ENCODE results near the gene MELTF. TPM values are rescaled to one million over a fixed set of nuclear protein-coding genes. Genes with fewer than 3 reads are reported as not detected.
A peak's percentile ranks its signal among the peaks of the same experiment; 100 is the strongest.

The MELTF gene
- total and polyA plus RNA-seq, 9 of the 15 experiments (the other 6 are each of a cell fraction or from before 2014, with no cell fraction given): 0.35 to 10.5 (median 4.5) TPM

DNA sequence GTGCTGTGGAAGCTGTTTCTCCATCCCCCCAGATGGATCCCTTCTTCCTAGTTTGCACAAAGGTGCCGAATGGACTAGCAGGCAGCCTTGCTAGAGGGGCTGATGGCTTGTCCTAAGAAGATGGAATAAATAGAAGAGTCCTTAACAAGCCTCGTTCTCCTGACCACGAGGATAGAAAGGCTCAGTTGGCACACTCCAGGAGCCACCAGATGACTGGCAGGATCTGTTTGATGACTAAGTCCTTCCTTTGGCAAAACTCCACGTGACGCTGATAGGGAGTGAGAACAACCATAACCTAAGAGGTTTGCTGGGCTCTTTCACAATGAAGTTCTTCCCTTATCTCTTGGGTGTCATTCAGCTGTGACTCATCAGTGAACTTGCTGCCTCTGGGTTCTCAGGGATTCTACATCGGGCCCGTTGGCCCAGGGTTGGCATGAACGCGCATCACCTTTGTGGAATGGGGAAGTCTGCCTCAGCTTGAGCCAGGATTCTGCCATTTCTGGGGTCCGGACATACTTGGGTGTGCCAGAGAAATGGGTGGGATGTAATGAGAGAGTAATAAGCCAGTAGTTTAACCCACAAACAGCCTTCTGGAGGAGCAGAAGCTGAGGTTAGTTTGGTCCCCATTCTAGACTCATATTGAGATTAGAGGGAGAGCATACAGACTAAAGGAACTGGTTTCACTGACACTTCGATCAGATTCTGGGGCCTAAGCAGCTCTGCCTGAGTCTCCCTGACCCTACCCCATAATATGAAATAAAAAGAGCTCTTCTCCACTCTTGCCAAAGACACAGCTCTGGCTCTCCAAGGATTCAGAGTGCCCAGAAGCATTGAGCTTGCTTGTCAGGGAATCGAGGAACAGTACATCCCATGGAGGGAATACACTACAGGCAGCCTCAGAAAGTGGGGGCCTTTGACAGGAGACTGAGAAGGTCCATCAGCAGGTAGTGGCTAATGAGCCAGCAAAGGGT is 2.0 kb upstream of the MELTF start:
- in situ Hi-C loops (cut with MboI): no loop called here
- no peak overlapping the region for H3K4me3 ChIP-seq
- H3K9ac ChIP-seq (ENCODE audit: insufficient read depth in 1 of 2, low read depth in 2 of 2, low read length in 2 of 2): peak overlapping the region; percentile 32 to 52; a peak in 2 of 4 replicates
- BruUV-seq (replicated peaks): no TSS peak
- no peaks in the 10 kb centered on the region for H4K20me1 ChIP-seq (replicated peaks; ENCODE audit: control insufficient read depth, insufficient read depth, low read length)
- no peaks in the 10 kb centered on the region for H3K9me3 ChIP-seq (replicated peaks; ENCODE audit: control insufficient read depth, insufficient read depth, low read depth, low read length)
- H3K4me2 ChIP-seq (ENCODE audit: insufficient read depth, low read length): peak overlapping the region; percentile 78
- ChIA-PET CTCF (ENCODE audit: low intra/inter-chr PET ratio) (no interaction called here), POLR2A (interaction anchor here (0.5 to 1.3 kb wide), 11 partner anchors 8 to 447 kb away, joined by 3 to 5 read pairs (median 3); no protein-coding TSS in a partner anchor)
- FAIRE-seq (peak; percentile 98), DNase-seq (ENCODE audit: extremely low read depth in 1 of 4, low spot score in 3 of 4) (peak; percentile 66 to 93 (median 80)), ATAC-seq (peak; percentile 74)
- peaks cover 25 to 52% of the 10 kb centered on the region in 2 experiments for H3K4me1 ChIP-seq (replicated peaks in 1 of 2; ENCODE audit: control insufficient read depth in 2 of 2, insufficient read depth in 2 of 2, low read length in 2 of 2)
- intact Hi-C loops (cut with micrococcal nuclease): loop anchor here (2.0 to 10.0 kb wide), 2 partner anchors 53 to 153 kb away; no protein-coding TSS in a partner anchor
- H3K27ac ChIP-seq (ENCODE audit: extremely low read depth, low read depth, low read length): peak overlapping the region; percentile 81; the same call in 2 of the 3 replicates
- H3K9me1 ChIP-seq (ENCODE audit: control insufficient read depth, insufficient read depth, low read length): no peaks in the 10 kb centered on the region
- H3K79me2 ChIP-seq (ENCODE audit: control insufficient read depth, insufficient read depth, low read length): peaks cover 4% of the 10 kb centered on the region; the same call in 2 of the 3 replicates
- no peaks in the 10 kb centered on the region for H3K36me3 ChIP-seq (ENCODE audit: control insufficient read depth, insufficient read depth, low read length)
- peak overlapping the region; percentile 93 for H2AFZ ChIP-seq (ENCODE audit: low read depth, low read length)
- under 1% methylated on average over 12 of the region's 12 CpGs for WGBS (ENCODE audit: insufficient coverage, low coverage, missing lambda C conversion rate)
- peaks cover 0 to 2% of the 10 kb centered on the region in 2 experiments; a peak in 1 of 5 replicates for H3K27me3 ChIP-seq (ENCODE audit: control insufficient read depth in 2 of 2, insufficient read depth in 2 of 2, low read length in 2 of 2)
- no peak for TF ChIP-seq FOXM1 (IDR thresholded peaks at IDR 0.05; ENCODE audit: low read depth)
- no peak for TF ChIP-seq FOXM1 (CRISPR knock-in tag; IDR thresholded peaks at IDR 0.05; ENCODE audit: low read depth)
- TF ChIP-seq ETS2 (tag; IDR thresholded peaks at IDR 0.05; ENCODE audit: borderline replicate concordance, poor library complexity, severe bottlenecking): no peak
- no peak for TF ChIP-seq ZNF263 (CRISPR knock-in tag; IDR thresholded peaks at IDR 0.05; ENCODE audit: borderline replicate concordance)
- TF ChIP-seq DACH1 (IDR thresholded peaks at IDR 0.05; ENCODE audit: partially characterized antibody): peak; percentile 42
- TF ChIP-seq, protein P1, sequence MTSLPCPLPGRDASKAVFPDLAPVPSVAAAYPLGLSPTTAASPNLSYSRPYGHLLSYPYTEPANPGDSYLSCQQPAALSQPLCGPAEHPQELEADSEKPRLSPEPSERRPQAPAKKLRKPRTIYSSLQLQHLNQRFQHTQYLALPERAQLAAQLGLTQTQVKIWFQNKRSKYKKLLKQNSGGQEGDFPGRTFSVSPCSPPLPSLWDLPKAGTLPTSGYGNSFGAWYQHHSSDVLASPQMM (CRISPR knock-in tag; IDR thresholded peaks at IDR 0.05): no peak
- no peak for TF ChIP-seq SAFB2 (IDR thresholded peaks at IDR 0.05; ENCODE audit: borderline replicate concordance, low read depth, low read length, severe bottlenecking)
- TF ChIP-seq KAT8 (IDR thresholded peaks at IDR 0.05; ENCODE audit: low read depth): no peak
- no peak for TF ChIP-seq GTF2B (IDR thresholded peaks at IDR 0.05; ENCODE audit: extremely low read depth, insufficient read length)
- no peak for TF ChIP-seq SIRT6 (IDR thresholded peaks at IDR 0.05; ENCODE audit: low read depth, low read length)
- TF ChIP-seq, protein P2, sequence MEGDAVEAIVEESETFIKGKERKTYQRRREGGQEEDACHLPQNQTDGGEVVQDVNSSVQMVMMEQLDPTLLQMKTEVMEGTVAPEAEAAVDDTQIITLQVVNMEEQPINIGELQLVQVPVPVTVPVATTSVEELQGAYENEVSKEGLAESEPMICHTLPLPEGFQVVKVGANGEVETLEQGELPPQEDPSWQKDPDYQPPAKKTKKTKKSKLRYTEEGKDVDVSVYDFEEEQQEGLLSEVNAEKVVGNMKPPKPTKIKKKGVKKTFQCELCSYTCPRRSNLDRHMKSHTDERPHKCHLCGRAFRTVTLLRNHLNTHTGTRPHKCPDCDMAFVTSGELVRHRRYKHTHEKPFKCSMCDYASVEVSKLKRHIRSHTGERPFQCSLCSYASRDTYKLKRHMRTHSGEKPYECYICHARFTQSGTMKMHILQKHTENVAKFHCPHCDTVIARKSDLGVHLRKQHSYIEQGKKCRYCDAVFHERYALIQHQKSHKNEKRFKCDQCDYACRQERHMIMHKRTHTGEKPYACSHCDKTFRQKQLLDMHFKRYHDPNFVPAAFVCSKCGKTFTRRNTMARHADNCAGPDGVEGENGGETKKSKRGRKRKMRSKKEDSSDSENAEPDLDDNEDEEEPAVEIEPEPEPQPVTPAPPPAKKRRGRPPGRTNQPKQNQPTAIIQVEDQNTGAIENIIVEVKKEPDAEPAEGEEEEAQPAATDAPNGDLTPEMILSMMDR (IDR thresholded peaks at IDR 0.05 in 2 of 3, conservative IDR thresholded peaks at IDR 0.05 in 1 of 3; ENCODE audit: insufficient read depth in 2 of 3, low read depth in 1 of 3, low read length in 3 of 3): no peak
- no peak for TF ChIP-seq NFE2L1 (tag; IDR thresholded peaks at IDR 0.05; ENCODE audit: borderline replicate concordance, low read depth)
- TF ChIP-seq ZBED1 (IDR thresholded peaks at IDR 0.05): no peak
- no peak for TF ChIP-seq NUFIP1 (IDR thresholded peaks at IDR 0.05; ENCODE audit: partially characterized antibody)
- TF ChIP-seq RBFOX2 (IDR thresholded peaks at IDR 0.05; ENCODE audit: low read depth, low read length): no peak
- peak; percentile 80; the same call in 1 of the 2 replicates for TF ChIP-seq ZNF175 (CRISPR knock-in tag; IDR thresholded peaks at IDR 0.05; ENCODE audit: low read depth)
- no peak for TF ChIP-seq HNRNPK (IDR thresholded peaks at IDR 0.05; ENCODE audit: low read depth, low read length, poor library complexity, severe bottlenecking)
- peak; percentile 54; the same call in 1 of the 2 replicates for TF ChIP-seq EHMT2 (IDR thresholded peaks at IDR 0.05)

Measured in K562 (cell line).